Tibial artery (tissue), 4 donors: ENCODE measurements around the gene RPS14.

Experiments used
- DNase-seq, 2 donors: peaks; one replicate each; pipeline ENCODE4 v3.0.0-alpha.2; 2019
- H3K27ac ChIP-seq, 2 donors: fragments of 200-600 bp; sonication (generic) in 1 of 2; 1 replicate in 1 of 2; 2 replicates in 1 of 2; pipeline ENCODE4 v1.5.1; 2018 to 2019; ENCODE audit warnings: mild to moderate bottlenecking in 1 of 2
- H3K27me3 ChIP-seq, 2 donors: fragments of 200-600 bp; sonication (generic) in 1 of 2; one replicate each; pipeline versions ENCODE4 v1.5.1 to v1.6.0; 2016 to 2019
- H3K36me3 ChIP-seq, 3 donors: fragments of 200-600 bp; sonication (generic) in 2 of 3; one replicate each; pipeline ENCODE4 v1.5.1; 2016 to 2019; ENCODE audit warnings: mild to moderate bottlenecking in 2 of 3
- H3K4me1 ChIP-seq, 4 donors: fragments of 200-600 bp; sonication (generic) in 2 of 4; 1 replicate in 3 of 4; 2 replicates in 1 of 4; pipeline ENCODE4 v1.5.1; 2016 to 2019
- H3K4me3 ChIP-seq, 2 donors: fragments of 200-600 bp; sonication (generic) in 1 of 2; 1 replicate in 1 of 2; 2 replicates in 1 of 2; pipeline ENCODE4 v1.5.1; 2018 to 2019; ENCODE audit warnings: mild to moderate bottlenecking in 2 of 2
- H3K9me3 ChIP-seq, 3 donors: fragments of 200-600 bp; sonication (generic) in 1 of 3; one replicate each; pipeline ENCODE4 v1.5.1; 2016 to 2019
- CTCF ChIP-seq, 2 experiments: fragments of 200-600 bp in 1 of 2; fragments of 450-650 bp in 1 of 2; IDR thresholded peaks; one replicate each; pipeline ENCODE4 v1.5.1; 2017 to 2019; ENCODE audit warnings: antibody characterized with exemption in 2 of 2, mild to moderate bottlenecking in 1 of 2, moderate library complexity in 1 of 2
- intact Hi-C: fragments of 100-400 bp; cut with DNase I; formaldehyde crosslinking; loops from one replicate; pipeline ENCODE4 v1.15.0; 2023; ENCODE audit warnings: low total_unique reads

RPS14 gene

GRCh38 chr5:150461231-150461630 lies 11.7 kb upstream of the RPS14 start:
- no peak overlapping the region for H3K4me3 ChIP-seq
- no peak for TF ChIP-seq CTCF (IDR thresholded peaks at IDR 0.05)
- no peaks in the 10 kb centered on the region for H3K36me3 ChIP-seq
- no peak for DNase-seq
- intact Hi-C loops: loop anchor here (2.0 kb wide), 1 partner anchor 62 kb away; no protein-coding TSS in a partner anchor
- H3K27me3 ChIP-seq: no peaks in the 10 kb centered on the region
- no peaks in the 10 kb centered on the region for H3K9me3 ChIP-seq
- peaks cover 0 to 19% (median 8%) of the 10 kb centered on the region in 4 donors for H3K4me1 ChIP-seq
- H3K27ac ChIP-seq: no peak overlapping the region

- DNase-seq: no peak
- Histone ChIP-seq H3K27me3 (no peaks in the 10 kb centered on the region), H3K36me3 (no peaks in the 10 kb centered on the region), H3K4me1 (peaks cover 0 to 19% (median 8%) of the 10 kb centered on the region in 4 donors), H3K4me3 (no peak overlapping the region), H3K9me3 (no peaks in the 10 kb centered on the region), H3K27ac (no peak overlapping the region)
- intact Hi-C loops: loop anchor here (2.0 kb wide), 1 partner anchor 62 kb away; no protein-coding TSS in a partner anchor
- no peak for TF ChIP-seq CTCF (IDR thresholded peaks at IDR 0.05)
Measured at GRCh38 chr5:150460781-150461180, 11.2 kb upstream of the RPS14 start.

- Histone ChIP-seq H3K27me3 (no peaks in the 10 kb centered on the region), H3K27ac (no peak overlapping the region), H3K9me3 (no peaks in the 10 kb centered on the region), H3K4me1 (peaks cover 0 to 8% (median 4%) of the 10 kb centered on the region in 4 donors), H3K36me3 (no peaks in the 10 kb centered on the region), H3K4me3 (peak overlapping the region; percentile 32 to 43)
- intact Hi-C loops: loop anchor here (5.0 to 10.0 kb wide), 2 partner anchors 83 to 196 kb away; no protein-coding TSS in a partner anchor
- TF ChIP-seq CTCF (IDR thresholded peaks at IDR 0.05): peak; percentile 79 to 88
- DNase-seq: peak; percentile 60 to 83
Measured at GRCh38 chr5:150458802-150459557, 9.4 kb upstream of the RPS14 start.

GRCh38 chr5:150457562-150458240 lies 8.2 kb upstream of the RPS14 start:
- H3K27ac ChIP-seq: no peak overlapping the region
- TF ChIP-seq CTCF (IDR thresholded peaks at IDR 0.05): no peak
- intact Hi-C loops: loop anchor here (5.0 to 10.0 kb wide), 2 partner anchors 85 to 197 kb away; no protein-coding TSS in a partner anchor
- DNase-seq: no peak
- H3K36me3 ChIP-seq: no peaks in the 10 kb centered on the region
- H3K4me1 ChIP-seq: peaks cover 0 to 8% (median 4%) of the 10 kb centered on the region in 4 donors
- H3K9me3 ChIP-seq: no peaks in the 10 kb centered on the region
- H3K4me3 ChIP-seq: no peak overlapping the region
- no peaks in the 10 kb centered on the region for H3K27me3 ChIP-seq

GRCh38 chr5:150457121-150457520 lies 7.6 kb upstream of the RPS14 start:
- no peaks in the 10 kb centered on the region for H3K36me3 ChIP-seq
- H3K27me3 ChIP-seq: no peaks in the 10 kb centered on the region
- H3K27ac ChIP-seq: no peak overlapping the region
- intact Hi-C loops: loop anchor here (5.0 to 10.0 kb wide), 2 partner anchors 85 to 198 kb away; no protein-coding TSS in a partner anchor
- H3K9me3 ChIP-seq: no peaks in the 10 kb centered on the region
- DNase-seq: no peak
- TF ChIP-seq CTCF (IDR thresholded peaks at IDR 0.05): no peak
- H3K4me1 ChIP-seq: peaks cover 0 to 8% (median 4%) of the 10 kb centered on the region in 4 donors
- no peak overlapping the region for H3K4me3 ChIP-seq
